NCI-H1417 treated with DMSO at 0.1 percent for 48 hours (cell line): ENCODE measurements around the gene PDE10A.
"Not testable (repeated sequence)": the region's sequence is repeated elsewhere in the genome, so short reads cannot be mapped to it uniquely, and the experiment has no call there.

Experiments used
- DNase-seq: peaks from one replicate; lab custom pipeline; 2025; lab: John Stamatoyannopoulos, UW

PDE10A gene

GRCh38 chr6:165624871-165625639 lies 38.0 kb downstream of the PDE10A start:
- DNase-seq: no peak

- no peak for DNase-seq
These were observed 41.1 kb downstream of the PDE10A start for GRCh38 chr6:165621940-165622339.

GRCh38 chr6:165618891-165619290 lies 44.1 kb downstream of the PDE10A start:
- not testable (repeated sequence) for DNase-seq

GRCh38 chr6:165618241-165618640 lies 44.8 kb downstream of the PDE10A start:
- no peak for DNase-seq

GRCh38 chr6:165617528-165617927 lies 45.5 kb downstream of the PDE10A start:
- DNase-seq: no peak

- no peak for DNase-seq
These were observed 46.9 kb downstream of the PDE10A start for GRCh38 chr6:165616116-165616515.

- DNase-seq: no peak
These were observed 47.4 kb downstream of the PDE10A start for GRCh38 chr6:165615636-165616035.

- no peak for DNase-seq
These were observed 51.7 kb downstream of the PDE10A start for GRCh38 chr6:165611294-165611693.

GRCh38 chr6:165608577-165608976 lies 54.5 kb downstream of the PDE10A start:
- DNase-seq: not testable (repeated sequence)

- no peak for DNase-seq
These were observed 56.4 kb downstream of the PDE10A start for GRCh38 chr6:165606740-165607008.

- no peak for DNase-seq
These were observed 56.9 kb downstream of the PDE10A start for GRCh38 chr6:165605901-165606739.

GRCh38 chr6:165605182-165605875 lies 57.7 kb downstream of the PDE10A start:
- DNase-seq: no peak

GRCh38 chr6:165602291-165602690 lies 60.8 kb downstream of the PDE10A start:
- DNase-seq: no peak

GRCh38 chr6:165600606-165601005 lies 62.4 kb downstream of the PDE10A start:
- no peak for DNase-seq

- no peak for DNase-seq
These were observed 63.2 kb downstream of the PDE10A start for GRCh38 chr6:165599596-165600487.

- no peak for DNase-seq
These were observed 63.9 kb downstream of the PDE10A start for GRCh38 chr6:165599121-165599520.

GRCh38 chr6:165597821-165598220 lies 65.2 kb downstream of the PDE10A start:
- DNase-seq: no peak

GRCh38 chr6:165594584-165595333 lies 68.3 kb downstream of the PDE10A start:
- DNase-seq: no peak

- DNase-seq: not testable (repeated sequence)
These were observed 70.1 kb downstream of the PDE10A start for GRCh38 chr6:165592947-165593346.

- DNase-seq: no peak
These were observed 74.5 kb downstream of the PDE10A start for GRCh38 chr6:165588515-165588914.

GRCh38 chr6:165587206-165587605 lies 75.8 kb downstream of the PDE10A start:
- DNase-seq: no peak
